Left renal cortex interstitium (tissue), 4 donors: ENCODE results near the gene UNK. TPM values are rescaled to one million over a fixed set of nuclear protein-coding genes. Genes with fewer than 3 reads are reported as not detected.
"Not testable (repeated sequence)": the region's sequence is repeated elsewhere in the genome, so short reads cannot be mapped to it uniquely, and the experiment has no call there.

Experiments
- DNase-seq, 4 donors: peaks; one replicate each; pipeline ENCODE4 v3.0.0-alpha.2; 2013; ENCODE audit warnings: low read depth in 4 of 4, low spot score in 2 of 4, missing footprints in 1 of 4
- polyA plus RNA-seq, 4 donors: library from polyadenylated mRNA; unstranded; fragments of 120-200 nt; gene quantifications; one replicate each; pipeline ENCODE4 v1.2.1, GENCODE V29; 2013; ENCODE audit not compliant: insufficient read length in 4 of 4

UNK gene
- polyA plus RNA-seq, 4 donors: 32.5 to 55.4 (median 44.9) TPM

GRCh38 chr17:75791254-75791653 is 6.6 kb downstream of the UNK start:
- DNase-seq: no peak

GRCh38 chr17:75793460-75793859 is 8.9 kb downstream of the UNK start:
- DNase-seq: no peak

GRCh38 chr17:75795820-75796607 is 11.4 kb downstream of the UNK start:
- DNase-seq: no peak

GRCh38 chr17:75799402-75799801 is 14.8 kb downstream of the UNK start:
- DNase-seq: no peak

GRCh38 chr17:75803883-75804282 is 19.3 kb downstream of the UNK start:
- no peak for DNase-seq

GRCh38 chr17:75806822-75807500 is 22.4 kb downstream of the UNK start:
- DNase-seq: no peak

GRCh38 chr17:75807861-75808260 is 23.3 kb downstream of the UNK start:
- no peak for DNase-seq

- DNase-seq: no peak
These were observed 23.9 kb downstream of the UNK start for GRCh38 chr17:75808549-75808904.

- no peak for DNase-seq
These were observed 24.5 kb downstream of the UNK start for GRCh38 chr17:75808905-75809621.

GRCh38 chr17:75809631-75810111 is 25.1 kb downstream of the UNK start:
- DNase-seq: no peak

- DNase-seq: no peak
These were observed 25.6 kb downstream of the UNK start for GRCh38 chr17:75810216-75810615.

GRCh38 chr17:75810756-75811155 is 26.1 kb downstream of the UNK start:
- DNase-seq: not testable (repeated sequence)

- DNase-seq: no peak
These were observed 26.6 kb downstream of the UNK start for GRCh38 chr17:75811174-75811573.

- DNase-seq: no peak
These were observed 27.7 kb downstream of the UNK start for GRCh38 chr17:75812096-75813013.

GRCh38 chr17:75813081-75814020 is 28.7 kb downstream of the UNK start:
- DNase-seq: no peak

GRCh38 chr17:75814021-75814395 is 29.4 kb downstream of the UNK start:
- no peak for DNase-seq

- no peak for DNase-seq
These were observed 30.3 kb downstream of the UNK start for GRCh38 chr17:75814900-75815373.

- DNase-seq: no peak
These were observed 30.8 kb downstream of the UNK start for GRCh38 chr17:75815399-75815798.

GRCh38 chr17:75816693-75817092 is 32.1 kb downstream of the UNK start:
- no peak for DNase-seq
